ENCODE data around the gene RAD51B. TPM values are rescaled to one million over a fixed set of nuclear protein-coding genes. Genes with fewer than 3 reads are reported as not detected.

The RAD51B gene
- total and polyA plus RNA-seq, 9 of the 15 experiments (the other 6 are each of a cell fraction or from before 2014, with no cell fraction given), result 8.5 to 17.3 (median 11.3) TPM

DNA sequence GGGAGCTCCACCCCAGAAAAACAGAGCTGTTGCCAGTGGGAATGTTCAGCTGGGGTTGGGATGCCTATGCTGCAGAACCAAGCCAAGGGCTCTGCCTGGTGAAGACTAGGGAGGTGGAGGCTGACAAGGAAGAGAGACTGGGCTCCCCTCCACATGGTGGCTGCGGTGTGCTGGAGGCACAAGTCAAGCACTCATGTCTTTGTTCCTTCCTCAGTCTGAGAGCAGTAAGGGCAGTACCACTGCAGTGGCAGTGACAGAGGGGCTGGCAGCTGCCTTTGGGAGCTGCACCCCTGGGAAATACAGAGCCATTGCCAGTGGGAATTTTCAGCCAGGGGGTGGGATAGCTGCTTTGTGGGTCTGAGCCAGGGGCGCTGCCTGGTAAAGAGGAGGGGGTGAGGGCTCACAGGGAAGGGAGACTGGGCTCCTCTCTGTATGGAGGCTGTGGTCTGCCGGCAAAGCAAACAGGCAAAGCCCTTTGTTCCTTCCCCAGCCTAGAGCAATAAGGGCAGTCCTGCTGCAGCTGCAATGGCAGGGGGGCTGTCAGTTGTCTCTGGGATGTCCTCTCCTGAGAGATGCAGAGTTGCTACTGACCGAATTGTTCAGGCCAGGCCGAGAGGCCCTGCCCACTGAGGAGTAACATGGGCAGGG, 255.9 kb downstream of the RAD51B start:
- in situ Hi-C loops (cut with MboI), result no loop called here

DNA sequence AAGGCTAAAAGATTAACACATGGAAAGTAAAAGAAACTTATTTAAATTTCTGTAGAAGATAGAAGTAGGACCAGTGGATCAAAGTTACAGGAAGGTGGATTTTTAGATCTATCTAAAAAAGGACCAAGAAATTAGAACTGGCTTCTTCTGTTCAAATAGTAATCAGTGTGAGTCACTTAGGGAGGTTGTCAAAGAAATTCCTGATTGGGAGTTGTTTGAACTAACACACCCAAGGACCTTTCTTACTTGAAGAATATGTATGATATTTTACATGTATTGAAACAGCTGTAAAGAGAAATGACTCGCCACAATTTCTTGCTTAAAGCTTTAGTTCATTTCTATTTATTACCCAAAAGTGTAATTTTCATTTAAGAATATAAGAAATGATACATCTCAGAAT, 256.9 kb downstream of the RAD51B start:
- intact Hi-C loops (cut with micrococcal nuclease), result no loop called here
- H3K36me3 ChIP-seq (ENCODE audit: control insufficient read depth, insufficient read depth, low read length), result no peaks in the 10 kb centered on the region
- ChIA-PET POLR2A (no interaction called here), CTCF (ENCODE audit: low intra/inter-chr PET ratio) (no interaction called here)
- FAIRE-seq, result no peak
- H3K9me3 ChIP-seq (replicated peaks; ENCODE audit: control insufficient read depth, insufficient read depth, low read depth, low read length), result no peaks in the 10 kb centered on the region; the same call in 1 of the 2 replicates
- H2AFZ ChIP-seq (ENCODE audit: low read depth, low read length), result no peak overlapping the region
- H3K4me1 ChIP-seq (replicated peaks in 1 of 2; ENCODE audit: control insufficient read depth in 2 of 2, insufficient read depth in 2 of 2, low read length in 2 of 2), result no peaks in the 10 kb centered on the region
- no peaks in the 10 kb centered on the region for H4K20me1 ChIP-seq (replicated peaks; ENCODE audit: control insufficient read depth, insufficient read depth, low read length)
- no peaks in the 10 kb centered on the region for H3K9me1 ChIP-seq (ENCODE audit: control insufficient read depth, insufficient read depth, low read length)
- in situ Hi-C loops (cut with MboI), result no loop called here
- no peaks in the 10 kb centered on the region for H3K79me2 ChIP-seq (ENCODE audit: control insufficient read depth, insufficient read depth, low read length)
- no peak overlapping the region for H3K9ac ChIP-seq (ENCODE audit: insufficient read depth in 1 of 2, low read depth in 2 of 2, low read length in 2 of 2)
- no peak overlapping the region for H3K4me2 ChIP-seq (ENCODE audit: insufficient read depth, low read length)
- ATAC-seq, result no peak
- H3K27ac ChIP-seq (ENCODE audit: extremely low read depth, low read depth, low read length), result no peak overlapping the region
- WGBS (ENCODE audit: insufficient coverage, low coverage, missing lambda C conversion rate), result 0% methylated on average over 1 of the region's 1 CpG
- BruUV-seq (replicated peaks), result no TSS peak
- DNase-seq (ENCODE audit: extremely low read depth in 1 of 4, low spot score in 3 of 4), result no peak
- no peak overlapping the region for H3K4me3 ChIP-seq
- no peaks in the 10 kb centered on the region; a peak in 1 of 5 replicates for H3K27me3 ChIP-seq (ENCODE audit: control insufficient read depth in 2 of 2, insufficient read depth in 2 of 2, low read length in 2 of 2)
- TF ChIP-seq, protein P1, sequence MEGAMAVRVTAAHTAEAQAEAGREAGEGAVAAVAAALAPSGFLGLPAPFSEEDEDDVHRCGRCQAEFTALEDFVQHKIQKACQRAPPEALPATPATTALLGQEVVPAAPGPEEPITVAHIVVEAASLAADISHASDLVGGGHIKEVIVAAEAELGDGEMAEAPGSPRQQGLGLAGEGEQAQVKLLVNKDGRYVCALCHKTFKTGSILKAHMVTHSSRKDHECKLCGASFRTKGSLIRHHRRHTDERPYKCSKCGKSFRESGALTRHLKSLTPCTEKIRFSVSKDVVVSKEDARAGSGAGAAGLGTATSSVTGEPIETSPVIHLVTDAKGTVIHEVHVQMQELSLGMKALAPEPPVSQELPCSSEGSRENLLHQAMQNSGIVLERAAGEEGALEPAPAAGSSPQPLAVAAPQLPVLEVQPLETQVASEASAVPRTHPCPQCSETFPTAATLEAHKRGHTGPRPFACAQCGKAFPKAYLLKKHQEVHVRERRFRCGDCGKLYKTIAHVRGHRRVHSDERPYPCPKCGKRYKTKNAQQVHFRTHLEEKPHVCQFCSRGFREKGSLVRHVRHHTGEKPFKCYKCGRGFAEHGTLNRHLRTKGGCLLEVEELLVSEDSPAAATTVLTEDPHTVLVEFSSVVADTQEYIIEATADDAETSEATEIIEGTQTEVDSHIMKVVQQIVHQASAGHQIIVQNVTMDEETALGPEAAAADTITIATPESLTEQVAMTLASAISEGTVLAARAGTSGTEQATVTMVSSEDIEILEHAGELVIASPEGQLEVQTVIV (CRISPR knock-in tag; IDR thresholded peaks at IDR 0.05; ENCODE audit: borderline replicate concordance), result no peak
- TF ChIP-seq HDAC3 (IDR thresholded peaks at IDR 0.05; ENCODE audit: borderline replicate concordance, partially characterized antibody) (no peak), POLR2G (IDR thresholded peaks at IDR 0.05; ENCODE audit: low read depth, low read length) (no peak), ZNF717 (CRISPR knock-in tag; IDR thresholded peaks at IDR 0.05) (no peak), HOXB6 (CRISPR knock-in tag; IDR thresholded peaks at IDR 0.05; ENCODE audit: borderline replicate concordance) (no peak), POU5F1 (IDR thresholded peaks at IDR 0.05; ENCODE audit: borderline replicate concordance, low read depth, low read length, partially characterized antibody) (no peak), CCAR2 (IDR thresholded peaks at IDR 0.05; ENCODE audit: low read depth, low read length) (no peak), ZC3H8 (IDR thresholded peaks at IDR 0.05) (no peak), TEAD2 (tag; IDR thresholded peaks at IDR 0.05) (no peak), TAF1 (IDR thresholded peaks at IDR 0.05; ENCODE audit: control insufficient read depth, extremely low read depth, insufficient read depth, low read length, severe bottlenecking) (no peak), USF2 (CRISPR knock-in tag; IDR thresholded peaks at IDR 0.05) (no peak)

More for the DNA sequence above, 255.9 kb downstream of the RAD51B start:
- Histone ChIP-seq H3K9me3 (replicated peaks; ENCODE audit: control insufficient read depth, insufficient read depth, low read depth, low read length) (no peaks in the 10 kb centered on the region; the same call in 1 of the 2 replicates), H3K4me1 (replicated peaks in 1 of 2; ENCODE audit: control insufficient read depth in 2 of 2, insufficient read depth in 2 of 2, low read length in 2 of 2) (no peaks in the 10 kb centered on the region), H3K27me3 (ENCODE audit: control insufficient read depth in 2 of 2, insufficient read depth in 2 of 2, low read length in 2 of 2) (no peaks in the 10 kb centered on the region), H3K36me3 (ENCODE audit: control insufficient read depth, insufficient read depth, low read length) (no peaks in the 10 kb centered on the region), H3K27ac (ENCODE audit: extremely low read depth, low read depth, low read length) (no peak overlapping the region), H3K4me2 (ENCODE audit: insufficient read depth, low read length) (no peak overlapping the region), H3K9ac (ENCODE audit: insufficient read depth in 1 of 2, low read depth in 2 of 2, low read length in 2 of 2) (no peak overlapping the region), H3K4me3 (no peak overlapping the region), H3K79me2 (ENCODE audit: control insufficient read depth, insufficient read depth, low read length) (no peaks in the 10 kb centered on the region), H2AFZ (ENCODE audit: low read depth, low read length) (no peak overlapping the region), H4K20me1 (replicated peaks; ENCODE audit: control insufficient read depth, insufficient read depth, low read length) (no peaks in the 10 kb centered on the region), H3K9me1 (ENCODE audit: control insufficient read depth, insufficient read depth, low read length) (no peaks in the 10 kb centered on the region)
- intact Hi-C loops (cut with micrococcal nuclease), result no loop called here
- ATAC-seq, result no peak
- WGBS (ENCODE audit: insufficient coverage, low coverage, missing lambda C conversion rate), result no CpG with 5 or more reads among the region's 5 CpGs
- TF ChIP-seq ESRRA (IDR thresholded peaks at IDR 0.05; ENCODE audit: borderline replicate concordance, low read depth), result no peak
- no peak for TF ChIP-seq ARID1B (IDR thresholded peaks at IDR 0.05)
- TF ChIP-seq ZNF583 (CRISPR knock-in tag; IDR thresholded peaks at IDR 0.05), result no peak
- ChIA-PET POLR2A (no interaction called here), CTCF (ENCODE audit: low intra/inter-chr PET ratio) (no interaction called here)
- no TSS peak for BruUV-seq (replicated peaks)
- no peak for FAIRE-seq
- DNase-seq (ENCODE audit: extremely low read depth in 1 of 4, low spot score in 3 of 4), result no peak

Data from K562 (cell line).